Neural cell (in vitro differentiated cells): ENCODE results near the gene OSGEPL1. TPM values are rescaled to one million over a fixed set of nuclear protein-coding genes. Genes with fewer than 3 reads are reported as not detected.

ENCODE experiments used
- H2AFZ ChIP-seq: fragments of 200-600, 300-800 bp; sonication (generic), shearing (Covaris generic); 2 replicates; pipeline ENCODE4 v1.6.0; 2014; ENCODE audit warnings: low read depth, mild to moderate bottlenecking, antibody characterized with exemption, low read length, moderate library complexity
- H3F3A ChIP-seq: fragments of 200-600 bp; shearing (Covaris generic); 2 replicates; pipeline ENCODE4 v1.6.1; 2016; ENCODE audit warnings: mild to moderate bottlenecking, moderate library complexity, mixed read lengths, antibody characterized with exemption, low read length; ENCODE audit not compliant: insufficient read depth, poor library complexity, severe bottlenecking
- H3K27ac ChIP-seq: fragments of 200-600, 300-800 bp; sonication (generic), shearing (Covaris generic); 2 replicates; pipeline ENCODE4 v1.5.1; 2014; ENCODE audit warnings: mild to moderate bottlenecking, low read length, moderate library complexity
- H3K27me3 ChIP-seq: fragments of 300-800, 200-600 bp; sonication (generic), shearing (Covaris generic); 2 replicates; pipeline ENCODE4 v1.6.0; 2014; ENCODE audit warnings: mild to moderate bottlenecking, low read depth, low read length, moderate library complexity; ENCODE audit not compliant: insufficient read depth
- H3K36me3 ChIP-seq: fragments of 300-800, 200-600 bp; sonication (generic), shearing (Covaris generic); 2 replicates; pipeline ENCODE4 v1.5.1; 2014; ENCODE audit warnings: mild to moderate bottlenecking, antibody characterized with exemption, low read length, moderate library complexity; ENCODE audit not compliant: insufficient read depth
- H3K4me2 ChIP-seq: fragments of 300-800, 200-600 bp; sonication (generic), shearing (Covaris generic); 2 replicates; pipeline ENCODE4 v1.6.0; 2014; ENCODE audit warnings: mild to moderate bottlenecking, low read length
- H3K4me3 ChIP-seq: fragments of 300-800, 200-600 bp; sonication (generic), shearing (Covaris generic); 2 replicates; pipeline ENCODE4 v1.5.1; 2014; ENCODE audit warnings: mild to moderate bottlenecking, low read length, moderate library complexity
- H3K79me2 ChIP-seq: fragments of 200-600 bp; shearing (Covaris generic); replicated peaks from 2 replicates; pipeline ENCODE4 v1.6.0; 2014; ENCODE audit warnings: mild to moderate bottlenecking, low read length, moderate library complexity; ENCODE audit not compliant: insufficient read depth
- H3K9ac ChIP-seq: fragments of 300-800, 200-600 bp; sonication (generic), shearing (Covaris generic); 2 replicates; pipeline ENCODE4 v1.6.1; 2016; ENCODE audit warnings: mild to moderate bottlenecking, low read length, mixed read lengths
- H3K9me2 ChIP-seq: fragments of 200-600 bp; shearing (Covaris generic); 2 replicates; pipeline ENCODE4 v1.6.1; 2016; ENCODE audit warnings: mild to moderate bottlenecking, low read length, mixed read lengths; ENCODE audit not compliant: insufficient read depth
- H3K9me3 ChIP-seq: fragments of 200-600, 300-800 bp; sonication (generic), shearing (Covaris generic); 2 replicates; pipeline ENCODE4 v1.6.1; 2016; ENCODE audit warnings: mild to moderate bottlenecking, mixed run types, low read length, moderate library complexity, mixed read lengths
- H4K20me1 ChIP-seq: fragments of 200-600 bp; shearing (Covaris generic); 2 replicates; pipeline ENCODE4 v1.6.1; 2016; ENCODE audit warnings: mild to moderate bottlenecking, mixed run types; ENCODE audit not compliant: insufficient read depth
- EP300 ChIP-seq: fragments of 450-650 bp; conservative IDR thresholded peaks from 2 replicates; pipeline ENCODE4 v1.6.1; 2014; ENCODE audit warnings: antibody characterized with exemption, mild to moderate bottlenecking, moderate library complexity; ENCODE audit not compliant: poor library complexity, severe bottlenecking
- EZH2 ChIP-seq: fragments of 200-600, 300-800 bp; shearing (Covaris generic), sonication (generic); IDR thresholded peaks from 2 replicates; pipeline ENCODE4 v1.6.1; 2014; ENCODE audit warnings: antibody characterized with exemption, low read length, borderline replicate concordance, mild to moderate bottlenecking; ENCODE audit not compliant: insufficient read depth, poor library complexity, severe bottlenecking
- MXI1 ChIP-seq: fragments of 450-650 bp; conservative IDR thresholded peaks from 2 replicates; pipeline ENCODE4 v1.6.1; 2014; ENCODE audit warnings: antibody characterized with exemption, mild to moderate bottlenecking; ENCODE audit not compliant: poor library complexity, severe bottlenecking
- POLR2AphosphoS5 ChIP-seq: IDR thresholded peaks from 2 replicates; pipeline ENCODE4 v1.6.1; 2012
- RAD21 ChIP-seq: fragments of 450-650 bp; conservative IDR thresholded peaks from 2 replicates; pipeline ENCODE4 v1.6.1; 2014; ENCODE audit warnings: antibody characterized with exemption, mild to moderate bottlenecking, moderate library complexity
- SMC3 ChIP-seq: fragments of 450-650 bp; conservative IDR thresholded peaks from 2 replicates; pipeline ENCODE4 v1.6.1; 2014; ENCODE audit warnings: antibody characterized with exemption, mild to moderate bottlenecking, moderate library complexity; ENCODE audit not compliant: poor library complexity
- TAF1 ChIP-seq: IDR thresholded peaks from 2 replicates; pipeline ENCODE4 v1.6.1; 2012; ENCODE audit warnings: low read depth
- polyA plus RNA-seq: library from polyadenylated mRNA; depleted of rRNA; stranded (reverse); fragments of >200 nt; gene quantifications from 2 replicates; pipeline ENCODE4 v1.2.3, GENCODE V29; 2014
- TF ChIP-seq, protein P1 (sequence below): IDR thresholded peaks from 2 replicates; pipeline ENCODE4 v1.6.1; 2012; ENCODE audit warnings: borderline replicate concordance
- TF ChIP-seq, protein P2 (sequence below): fragments of 450-650 bp; IDR thresholded peaks from 2 replicates; pipeline ENCODE4 v1.5.1; 2014; ENCODE audit warnings: antibody characterized with exemption, mild to moderate bottlenecking, moderate library complexity; ENCODE audit not compliant: poor library complexity, severe bottlenecking

The OSGEPL1 gene
- polyA plus RNA-seq, 1 donor from 2014 or later, result 23.6 TPM

DNA sequence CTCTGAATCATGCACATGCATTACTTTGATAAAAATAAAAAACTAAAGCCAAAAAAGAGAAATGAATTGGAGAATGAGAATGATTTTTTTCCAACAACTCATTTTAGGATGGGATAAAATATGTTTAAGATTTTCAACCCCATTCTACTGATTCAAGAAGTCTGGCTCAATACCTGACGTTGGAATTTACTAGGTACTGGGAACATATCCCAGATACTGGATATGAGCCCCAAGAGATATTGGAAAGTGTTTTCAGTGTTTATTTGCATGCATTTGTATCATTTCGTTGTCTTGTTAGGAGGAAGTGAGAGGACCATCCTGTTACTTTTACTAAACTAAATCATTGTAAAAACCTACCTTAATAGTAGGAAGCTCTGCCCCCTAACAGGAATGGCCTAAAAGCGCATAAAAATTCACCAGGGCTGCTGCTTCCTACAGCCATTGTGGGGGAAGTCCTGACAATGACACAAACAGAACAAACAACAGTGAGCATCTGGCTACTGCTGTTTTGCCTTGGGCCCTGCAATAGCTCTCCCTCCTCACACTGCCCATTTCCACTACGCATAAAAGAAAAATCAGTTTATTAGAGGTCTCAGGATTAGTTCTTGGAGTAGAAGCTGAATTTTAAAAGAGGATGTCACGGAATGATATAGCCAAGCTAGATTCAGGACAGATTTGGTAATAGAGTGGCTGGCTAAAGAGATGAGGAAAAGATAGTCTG lies 52.9 kb downstream of the OSGEPL1 start:
- H3K9me3 ChIP-seq, result no peaks in the 10 kb centered on the region
- no peaks in the 10 kb centered on the region for H3K36me3 ChIP-seq
- no peak overlapping the region for H2AFZ ChIP-seq
- no peak overlapping the region for H3K9ac ChIP-seq
- no peaks in the 10 kb centered on the region for H3K27me3 ChIP-seq
- H3K4me3 ChIP-seq, result no peak overlapping the region
- H3K9me2 ChIP-seq, result no peaks in the 10 kb centered on the region
- no peak overlapping the region for H3K4me2 ChIP-seq
- no peaks in the 10 kb centered on the region for H3F3A ChIP-seq
- H3K27ac ChIP-seq, result no peak overlapping the region
- H4K20me1 ChIP-seq, result no peaks in the 10 kb centered on the region
- no peak for TF ChIP-seq TAF1
- no peak for TF ChIP-seq SMC3
- TF ChIP-seq, protein P1, sequence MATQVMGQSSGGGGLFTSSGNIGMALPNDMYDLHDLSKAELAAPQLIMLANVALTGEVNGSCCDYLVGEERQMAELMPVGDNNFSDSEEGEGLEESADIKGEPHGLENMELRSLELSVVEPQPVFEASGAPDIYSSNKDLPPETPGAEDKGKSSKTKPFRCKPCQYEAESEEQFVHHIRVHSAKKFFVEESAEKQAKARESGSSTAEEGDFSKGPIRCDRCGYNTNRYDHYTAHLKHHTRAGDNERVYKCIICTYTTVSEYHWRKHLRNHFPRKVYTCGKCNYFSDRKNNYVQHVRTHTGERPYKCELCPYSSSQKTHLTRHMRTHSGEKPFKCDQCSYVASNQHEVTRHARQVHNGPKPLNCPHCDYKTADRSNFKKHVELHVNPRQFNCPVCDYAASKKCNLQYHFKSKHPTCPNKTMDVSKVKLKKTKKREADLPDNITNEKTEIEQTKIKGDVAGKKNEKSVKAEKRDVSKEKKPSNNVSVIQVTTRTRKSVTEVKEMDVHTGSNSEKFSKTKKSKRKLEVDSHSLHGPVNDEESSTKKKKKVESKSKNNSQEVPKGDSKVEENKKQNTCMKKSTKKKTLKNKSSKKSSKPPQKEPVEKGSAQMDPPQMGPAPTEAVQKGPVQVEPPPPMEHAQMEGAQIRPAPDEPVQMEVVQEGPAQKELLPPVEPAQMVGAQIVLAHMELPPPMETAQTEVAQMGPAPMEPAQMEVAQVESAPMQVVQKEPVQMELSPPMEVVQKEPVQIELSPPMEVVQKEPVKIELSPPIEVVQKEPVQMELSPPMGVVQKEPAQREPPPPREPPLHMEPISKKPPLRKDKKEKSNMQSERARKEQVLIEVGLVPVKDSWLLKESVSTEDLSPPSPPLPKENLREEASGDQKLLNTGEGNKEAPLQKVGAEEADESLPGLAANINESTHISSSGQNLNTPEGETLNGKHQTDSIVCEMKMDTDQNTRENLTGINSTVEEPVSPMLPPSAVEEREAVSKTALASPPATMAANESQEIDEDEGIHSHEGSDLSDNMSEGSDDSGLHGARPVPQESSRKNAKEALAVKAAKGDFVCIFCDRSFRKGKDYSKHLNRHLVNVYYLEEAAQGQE, result no peak
- TF ChIP-seq, protein P2, sequence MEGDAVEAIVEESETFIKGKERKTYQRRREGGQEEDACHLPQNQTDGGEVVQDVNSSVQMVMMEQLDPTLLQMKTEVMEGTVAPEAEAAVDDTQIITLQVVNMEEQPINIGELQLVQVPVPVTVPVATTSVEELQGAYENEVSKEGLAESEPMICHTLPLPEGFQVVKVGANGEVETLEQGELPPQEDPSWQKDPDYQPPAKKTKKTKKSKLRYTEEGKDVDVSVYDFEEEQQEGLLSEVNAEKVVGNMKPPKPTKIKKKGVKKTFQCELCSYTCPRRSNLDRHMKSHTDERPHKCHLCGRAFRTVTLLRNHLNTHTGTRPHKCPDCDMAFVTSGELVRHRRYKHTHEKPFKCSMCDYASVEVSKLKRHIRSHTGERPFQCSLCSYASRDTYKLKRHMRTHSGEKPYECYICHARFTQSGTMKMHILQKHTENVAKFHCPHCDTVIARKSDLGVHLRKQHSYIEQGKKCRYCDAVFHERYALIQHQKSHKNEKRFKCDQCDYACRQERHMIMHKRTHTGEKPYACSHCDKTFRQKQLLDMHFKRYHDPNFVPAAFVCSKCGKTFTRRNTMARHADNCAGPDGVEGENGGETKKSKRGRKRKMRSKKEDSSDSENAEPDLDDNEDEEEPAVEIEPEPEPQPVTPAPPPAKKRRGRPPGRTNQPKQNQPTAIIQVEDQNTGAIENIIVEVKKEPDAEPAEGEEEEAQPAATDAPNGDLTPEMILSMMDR, result no peak
- TF ChIP-seq EZH2, result no peak
- TF ChIP-seq MXI1, result no peak
- no peak for TF ChIP-seq RAD21
- no peak for TF ChIP-seq POLR2AphosphoS5
- no peak for TF ChIP-seq EP300
- H3K79me2 ChIP-seq, result no peaks in the 10 kb centered on the region

DNA sequence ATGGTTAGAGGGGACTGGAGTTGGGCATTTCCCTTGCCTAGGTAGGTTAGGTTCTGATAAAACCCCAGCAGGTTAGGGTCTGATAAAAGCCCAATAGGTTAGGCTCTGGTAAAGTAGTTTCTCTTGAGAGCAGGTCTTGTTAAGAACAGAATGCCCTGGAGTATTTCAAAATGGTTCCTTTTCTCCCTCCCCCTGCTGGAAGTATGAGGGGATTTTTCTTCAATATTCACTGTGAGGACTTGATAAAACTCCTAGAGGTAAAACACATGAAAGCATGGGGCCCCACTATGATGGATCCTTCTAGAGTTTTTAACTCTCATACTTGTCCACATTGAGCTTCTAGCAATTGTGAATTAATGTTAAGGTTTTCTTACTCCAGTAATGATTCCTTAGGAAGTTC lies 60.5 kb downstream of the OSGEPL1 start:
- Histone ChIP-seq H3K9me2 (no peaks in the 10 kb centered on the region), H3K4me3 (no peak overlapping the region), H3K27me3 (no peaks in the 10 kb centered on the region), H3K36me3 (no peaks in the 10 kb centered on the region), H3K27ac (no peak overlapping the region), H2AFZ (no peak overlapping the region), H4K20me1 (no peaks in the 10 kb centered on the region), H3K9me3 (no peaks in the 10 kb centered on the region), H3K9ac (no peak overlapping the region), H3F3A (no peaks in the 10 kb centered on the region), H3K79me2 (no peaks in the 10 kb centered on the region), H3K4me2 (no peak overlapping the region)
- TF ChIP-seq EP300 (no peak), POLR2AphosphoS5 (no peak), MXI1 (no peak), EZH2 (no peak), SMC3 (no peak), TAF1 (no peak), RAD21 (no peak)
- TF ChIP-seq, protein P2, result no peak
- TF ChIP-seq, protein P1, result no peak
